Hepatic stellate cell (primary cell): ENCODE data around the gene XXYLT1.
"Not testable (repeated sequence)": the region's sequence is repeated elsewhere in the genome, so short reads cannot be mapped to it uniquely, and the experiment has no call there.

Experiments
- DNase-seq: peaks from one replicate; pipeline ENCODE4 v3.0.0; 2011; ENCODE audit warnings: low spot score

XXYLT1 gene

GRCh38 chr3:195226900-195227447 is 44.0 kb downstream of the XXYLT1 start:
- no peak for DNase-seq

- DNase-seq: no peak
Measured at GRCh38 chr3:195226445-195226844, 44.5 kb downstream of the XXYLT1 start.

DNA sequence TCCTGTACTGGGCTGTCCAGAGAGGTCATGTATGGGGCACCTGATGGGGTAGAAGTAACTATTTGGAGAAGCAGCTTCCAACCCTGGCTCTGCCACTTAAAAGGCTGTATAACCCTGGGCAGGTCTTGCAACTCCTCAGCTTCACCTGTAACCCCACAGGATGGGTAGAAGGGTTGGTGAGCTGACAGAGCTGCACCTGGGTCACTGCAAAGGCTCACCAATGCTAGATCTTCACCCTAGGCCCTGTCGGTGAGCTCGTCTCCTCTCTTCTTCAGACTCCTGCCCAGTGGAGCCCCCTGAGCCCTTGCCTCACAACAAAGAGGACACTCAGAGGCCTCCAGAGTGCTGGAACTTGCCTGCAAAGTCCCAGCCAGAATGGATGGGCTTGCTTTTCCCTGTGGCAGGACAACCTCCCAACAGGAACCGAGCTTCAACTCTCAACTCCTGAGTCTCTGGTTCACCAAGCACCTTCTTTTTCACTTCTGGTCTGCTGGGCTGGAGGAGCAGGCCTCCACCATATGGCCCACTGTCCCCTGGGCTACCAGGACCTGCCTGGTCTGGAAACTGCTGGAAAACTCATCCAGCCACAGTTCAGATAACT is 45.9 kb downstream of the XXYLT1 start:
- DNase-seq: no peak

- DNase-seq: no peak
Measured at GRCh38 chr3:195224156-195224979, 46.6 kb downstream of the XXYLT1 start.

DNA sequence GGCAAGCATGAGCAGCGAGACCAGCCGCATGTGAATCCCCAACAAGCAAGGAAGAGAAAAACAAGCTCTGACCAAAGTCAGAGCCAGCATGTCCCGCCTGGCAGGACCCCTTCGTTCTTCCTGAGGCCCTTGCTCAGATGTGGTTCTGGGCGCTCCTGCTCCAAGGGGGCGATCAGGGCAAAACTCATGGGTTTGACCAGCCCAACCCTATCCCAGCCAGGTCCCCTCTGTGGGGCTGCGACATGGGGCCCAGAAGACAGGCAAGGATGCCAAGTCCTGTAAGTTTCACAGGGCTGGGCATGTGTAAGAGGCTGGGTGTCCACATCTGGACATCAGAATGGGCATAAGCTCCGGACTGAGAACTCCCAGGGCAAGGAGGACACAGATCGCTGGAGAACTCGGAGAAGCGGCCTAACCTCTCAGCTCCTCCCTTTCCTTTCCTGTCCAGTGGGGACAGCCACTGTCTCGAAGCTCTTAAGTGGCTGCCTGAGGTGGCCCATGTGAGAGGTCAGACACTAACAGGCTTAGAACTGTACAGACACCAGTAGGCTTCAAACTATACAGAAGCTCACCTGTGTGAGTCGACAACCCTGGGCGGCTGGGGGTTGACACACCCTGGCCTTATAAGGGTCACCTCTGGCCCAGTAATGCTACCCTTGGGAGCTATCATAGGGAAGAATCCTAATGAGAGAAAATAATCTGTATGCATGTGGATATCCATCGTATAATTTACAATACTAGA is 48.9 kb downstream of the XXYLT1 start:
- DNase-seq: no peak

DNA sequence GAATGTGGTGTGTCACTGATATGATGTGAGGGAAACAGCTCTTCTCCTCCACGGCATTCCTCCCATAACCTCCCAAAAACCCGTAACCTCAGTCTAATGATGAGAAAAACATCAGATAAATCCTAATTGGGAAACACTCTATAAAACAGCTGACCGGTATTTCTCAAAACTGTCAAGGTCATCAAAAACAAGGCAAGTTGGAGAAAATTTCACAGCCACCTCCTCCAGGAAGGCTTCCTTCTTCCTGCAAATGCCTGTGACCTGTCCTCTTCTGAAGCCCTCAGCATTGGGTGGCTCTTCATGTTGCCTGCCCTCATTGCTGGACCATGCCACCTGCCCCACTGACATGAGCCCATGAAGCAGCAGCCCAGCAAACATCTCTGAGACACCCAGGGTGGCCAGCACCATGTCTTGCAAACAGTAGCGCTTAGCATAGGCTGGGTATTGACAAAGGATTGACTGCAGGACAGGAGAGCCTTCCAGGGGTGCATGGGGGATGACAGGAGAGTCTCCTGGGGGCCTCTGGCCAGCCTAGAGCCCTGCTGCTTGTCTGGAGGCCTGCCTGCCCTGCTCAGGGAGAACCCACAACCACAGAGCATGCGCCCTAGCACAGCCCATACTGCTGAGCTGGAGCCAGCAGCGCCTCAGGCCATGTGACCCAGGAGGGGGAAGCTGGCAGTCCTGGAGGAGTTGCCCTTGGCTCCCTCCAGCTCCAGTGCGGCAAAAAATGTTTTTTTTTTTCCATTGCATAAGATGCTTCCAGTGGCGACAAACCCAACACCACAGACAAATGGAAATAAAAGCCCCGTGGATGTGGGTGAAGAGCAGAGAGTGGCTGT is 49.7 kb downstream of the XXYLT1 start:
- no peak for DNase-seq

- no peak for DNase-seq
Measured at GRCh38 chr3:195219351-195220230, 51.4 kb downstream of the XXYLT1 start.

- DNase-seq: not testable (repeated sequence)
Measured at GRCh38 chr3:195218331-195218730, 52.6 kb downstream of the XXYLT1 start.

GRCh38 chr3:195215576-195215975 is 55.4 kb downstream of the XXYLT1 start:
- DNase-seq: not testable (repeated sequence)

DNA sequence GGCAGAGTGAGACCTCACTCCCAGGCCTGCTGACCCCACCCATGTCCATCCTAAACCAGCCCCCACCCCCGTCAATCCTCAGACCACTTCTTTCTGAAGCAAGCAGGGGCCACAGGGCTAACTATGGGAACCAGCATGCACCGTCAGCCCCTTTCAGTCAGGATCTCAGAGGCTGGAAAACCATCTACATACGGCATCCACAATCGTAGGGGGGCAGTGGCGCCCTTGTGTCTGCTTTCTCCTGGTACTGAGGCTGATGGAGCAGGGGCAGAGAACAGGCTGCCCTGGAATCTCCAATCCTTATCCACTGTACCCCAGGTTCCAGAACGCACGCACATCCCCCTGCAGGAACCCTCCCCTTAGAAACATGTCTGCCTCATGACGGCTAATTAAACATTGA is 56.6 kb downstream of the XXYLT1 start:
- no peak for DNase-seq

- no peak for DNase-seq
Measured at GRCh38 chr3:195213639-195214315, 57.2 kb downstream of the XXYLT1 start.

- no peak for DNase-seq
Measured at GRCh38 chr3:195212749-195213375, 58.1 kb downstream of the XXYLT1 start.

- no peak for DNase-seq
Measured at GRCh38 chr3:195212033-195212748, 58.8 kb downstream of the XXYLT1 start.

GRCh38 chr3:195210266-195210973 is 60.5 kb downstream of the XXYLT1 start:
- peak; percentile 62 for DNase-seq

DNA sequence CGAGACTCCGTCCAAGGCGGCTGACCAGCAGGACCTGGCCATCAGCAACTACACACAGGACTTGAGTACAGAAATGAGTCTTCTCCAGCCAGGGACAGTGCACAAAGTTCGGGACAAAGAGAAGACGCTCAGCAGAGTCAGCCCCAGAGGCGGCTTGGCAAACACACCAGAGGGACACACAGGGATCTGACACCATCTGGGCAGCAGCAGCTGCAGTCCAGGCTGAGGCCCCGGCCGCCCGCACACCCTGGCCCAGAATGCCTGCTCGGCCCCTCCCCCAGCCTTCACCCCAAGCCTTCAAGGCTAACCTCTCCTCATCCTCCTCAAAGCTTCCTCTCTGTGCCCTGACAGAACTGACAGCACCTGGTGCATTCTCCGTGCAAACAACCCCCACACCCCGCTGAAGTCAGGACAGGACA is 61.1 kb downstream of the XXYLT1 start:
- DNase-seq: peak; percentile 31

DNA sequence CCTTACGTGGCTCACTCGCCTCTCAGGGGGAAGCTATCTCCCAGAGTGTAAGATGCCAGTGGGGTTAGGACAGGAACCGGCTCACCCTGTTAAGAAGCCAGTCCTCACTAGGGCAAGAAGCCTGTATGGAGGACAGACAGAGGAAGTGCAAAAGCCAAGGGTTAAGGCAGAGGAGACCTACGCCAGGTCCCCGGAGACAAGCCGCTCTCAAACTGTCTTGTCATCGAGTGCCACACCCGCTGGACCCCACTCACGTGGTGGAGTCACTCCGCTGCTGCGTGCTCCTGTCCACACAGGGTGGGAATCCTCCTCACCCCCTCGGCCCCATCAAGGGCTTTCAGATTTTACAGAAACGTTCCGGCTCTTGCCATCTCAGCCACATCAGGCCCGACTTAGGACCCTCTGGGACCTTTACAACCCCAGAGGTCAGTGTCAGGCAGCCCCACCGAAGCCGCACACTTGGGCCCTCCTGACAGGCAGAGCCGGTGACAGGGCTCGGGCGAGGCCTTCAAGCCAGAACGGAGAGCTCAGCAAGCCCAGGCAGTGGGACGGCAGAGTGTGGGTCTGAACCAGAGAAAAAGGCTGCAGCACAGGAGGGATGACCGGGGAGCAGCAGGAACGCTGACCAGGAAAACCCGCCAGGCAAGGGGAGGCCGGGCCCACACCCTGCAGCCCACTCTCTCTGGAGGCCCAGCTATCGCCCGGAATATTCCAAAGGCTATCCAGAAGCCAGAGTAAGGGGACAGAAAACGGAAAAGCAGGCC is 61.7 kb downstream of the XXYLT1 start:
- DNase-seq: no peak

DNA sequence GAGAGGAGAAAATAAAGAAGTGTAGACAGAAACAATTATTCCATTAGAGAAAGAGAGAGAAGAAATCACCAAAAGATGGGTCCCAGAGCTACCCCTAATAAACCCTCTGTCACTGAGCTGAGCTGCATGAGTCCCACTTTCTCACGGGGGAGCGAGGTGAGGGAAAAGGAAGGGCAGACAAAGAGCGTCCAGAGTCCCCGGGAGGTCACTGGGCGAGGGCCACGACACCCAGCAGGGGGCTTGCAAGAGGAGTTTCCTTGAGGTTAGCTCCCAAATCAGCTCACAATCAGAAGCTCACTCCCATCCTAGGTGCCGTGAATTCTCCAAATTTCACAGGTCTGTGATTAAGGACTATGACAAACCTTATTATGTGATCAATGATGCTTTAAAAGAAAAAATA is 62.3 kb downstream of the XXYLT1 start:
- DNase-seq: no peak

GRCh38 chr3:195208183-195208582 is 62.8 kb downstream of the XXYLT1 start:
- no peak for DNase-seq
